Esophagus squamous epithelium (tissue), 4 donors: ENCODE data around the gene LAMA5.

Experiments used
- POLR2A ChIP-seq, 4 donors: fragments of 450-650 bp; IDR thresholded peaks; one replicate each; pipeline ENCODE4 v1.6.1; 2017; ENCODE audit warnings: antibody characterized with exemption in 4 of 4, mild to moderate bottlenecking in 4 of 4, moderate library complexity in 3 of 4
- TF ChIP-seq, protein P1 (sequence below), 6 experiments: fragments of 450-650 bp in 4 of 6; fragments of 200-600 bp in 2 of 6; sonication (generic) in 2 of 6; IDR thresholded peaks; one replicate each; pipeline ENCODE4 v1.5.1; 2016 to 2019; ENCODE audit warnings: antibody characterized with exemption in 6 of 6, mild to moderate bottlenecking in 4 of 6, moderate library complexity in 4 of 6

DNA sequence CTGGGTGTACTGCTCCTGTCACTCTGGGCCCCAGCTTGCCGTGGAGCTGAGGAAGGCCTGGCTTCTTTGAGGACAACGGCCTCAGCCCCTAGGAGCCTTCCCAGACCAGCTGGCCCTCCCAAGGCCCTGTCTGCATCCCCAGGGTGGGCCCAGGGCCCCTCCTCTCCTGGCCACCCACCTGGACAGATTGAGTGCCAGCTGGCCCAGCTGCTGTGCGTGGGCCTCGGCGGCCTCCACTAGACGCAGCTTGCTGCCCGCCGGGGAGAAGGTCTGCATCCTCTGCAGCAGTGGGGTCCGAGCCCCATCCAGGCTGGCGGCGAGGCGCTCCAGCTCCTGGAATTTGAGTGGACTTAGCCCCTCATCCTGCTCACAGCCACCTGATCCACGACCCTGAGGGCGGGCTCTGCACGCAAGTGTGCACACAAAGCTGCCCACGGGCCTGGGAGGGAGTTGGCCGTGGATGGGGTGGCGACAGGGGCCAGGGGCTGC, 49.9 kb downstream of the LAMA5 start:
- no peak for TF ChIP-seq POLR2A (IDR thresholded peaks at IDR 0.05)
- TF ChIP-seq, protein P1, sequence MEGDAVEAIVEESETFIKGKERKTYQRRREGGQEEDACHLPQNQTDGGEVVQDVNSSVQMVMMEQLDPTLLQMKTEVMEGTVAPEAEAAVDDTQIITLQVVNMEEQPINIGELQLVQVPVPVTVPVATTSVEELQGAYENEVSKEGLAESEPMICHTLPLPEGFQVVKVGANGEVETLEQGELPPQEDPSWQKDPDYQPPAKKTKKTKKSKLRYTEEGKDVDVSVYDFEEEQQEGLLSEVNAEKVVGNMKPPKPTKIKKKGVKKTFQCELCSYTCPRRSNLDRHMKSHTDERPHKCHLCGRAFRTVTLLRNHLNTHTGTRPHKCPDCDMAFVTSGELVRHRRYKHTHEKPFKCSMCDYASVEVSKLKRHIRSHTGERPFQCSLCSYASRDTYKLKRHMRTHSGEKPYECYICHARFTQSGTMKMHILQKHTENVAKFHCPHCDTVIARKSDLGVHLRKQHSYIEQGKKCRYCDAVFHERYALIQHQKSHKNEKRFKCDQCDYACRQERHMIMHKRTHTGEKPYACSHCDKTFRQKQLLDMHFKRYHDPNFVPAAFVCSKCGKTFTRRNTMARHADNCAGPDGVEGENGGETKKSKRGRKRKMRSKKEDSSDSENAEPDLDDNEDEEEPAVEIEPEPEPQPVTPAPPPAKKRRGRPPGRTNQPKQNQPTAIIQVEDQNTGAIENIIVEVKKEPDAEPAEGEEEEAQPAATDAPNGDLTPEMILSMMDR (IDR thresholded peaks at IDR 0.05): peak in 1 of 6 experiments; percentile 3
